Measurements from ENCODE around the gene TBL1Y. TPM values are rescaled to one million over a fixed set of nuclear protein-coding genes. Genes with fewer than 3 reads are reported as not detected.

Gene TBL1Y
- total RNA-seq, 2 donors from 2014 or later, result 6.9 TPM; not detected in 1

DNA sequence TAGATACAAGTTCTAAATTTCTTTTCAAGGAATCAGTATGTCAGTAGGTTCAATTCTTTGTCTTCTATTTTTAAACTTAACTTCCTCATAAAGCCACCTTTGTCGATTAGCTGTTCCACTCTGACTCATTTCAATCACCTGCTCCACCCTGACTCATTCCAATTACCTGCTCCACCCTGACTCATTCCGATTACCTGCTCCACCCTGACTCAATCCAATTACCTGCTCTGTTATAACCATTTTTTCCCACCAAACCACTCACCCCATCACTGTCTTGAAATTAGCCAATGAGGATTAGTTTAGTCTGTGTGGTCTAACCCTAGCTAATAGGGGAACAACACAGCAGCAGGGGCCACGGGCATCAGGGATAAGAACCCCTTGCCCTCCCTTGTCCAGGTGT lies 199.6 kb downstream of the TBL1Y start:
- H3K9ac ChIP-seq (ENCODE audit: extremely low read depth, low read length, poor library complexity, severe bottlenecking), result no peak overlapping the region
- no peaks in the 10 kb centered on the region for H3K36me3 Mint-ChIP-seq (ENCODE audit: low read depth)
- no peaks in the 10 kb centered on the region for H3K9me3 ChIP-seq (ENCODE audit: control insufficient read depth, low read length)
- no peaks in the 10 kb centered on the region for H3K27me3 Mint-ChIP-seq (ENCODE audit: insufficient read depth)
- no peak overlapping the region for H3K27ac Mint-ChIP-seq
- H3K36me3 ChIP-seq (ENCODE audit: control insufficient read depth, insufficient read depth, low read length), result no peaks in the 10 kb centered on the region
- no peaks in the 10 kb centered on the region for H3K4me1 ChIP-seq (ENCODE audit: control insufficient read depth, insufficient read depth, low read length)
- no peak for DNase-seq
- H3K27me3 ChIP-seq (ENCODE audit: control insufficient read depth, insufficient read depth, low read length, poor library complexity, severe bottlenecking), result no peaks in the 10 kb centered on the region
- WGBS, 2 experiments (ENCODE audit: insufficient coverage in 1 of 2, insufficient read length in 1 of 2), result 96% methylated on average over 3 of the region's 3 CpGs; no CpG with 5 or more reads in 1 of the 2 experiments
- H3K4me3 Mint-ChIP-seq, result no peak overlapping the region
- no peak overlapping the region for H3K27ac ChIP-seq (ENCODE audit: low read depth, low read length)
- TF ChIP-seq, protein P1, sequence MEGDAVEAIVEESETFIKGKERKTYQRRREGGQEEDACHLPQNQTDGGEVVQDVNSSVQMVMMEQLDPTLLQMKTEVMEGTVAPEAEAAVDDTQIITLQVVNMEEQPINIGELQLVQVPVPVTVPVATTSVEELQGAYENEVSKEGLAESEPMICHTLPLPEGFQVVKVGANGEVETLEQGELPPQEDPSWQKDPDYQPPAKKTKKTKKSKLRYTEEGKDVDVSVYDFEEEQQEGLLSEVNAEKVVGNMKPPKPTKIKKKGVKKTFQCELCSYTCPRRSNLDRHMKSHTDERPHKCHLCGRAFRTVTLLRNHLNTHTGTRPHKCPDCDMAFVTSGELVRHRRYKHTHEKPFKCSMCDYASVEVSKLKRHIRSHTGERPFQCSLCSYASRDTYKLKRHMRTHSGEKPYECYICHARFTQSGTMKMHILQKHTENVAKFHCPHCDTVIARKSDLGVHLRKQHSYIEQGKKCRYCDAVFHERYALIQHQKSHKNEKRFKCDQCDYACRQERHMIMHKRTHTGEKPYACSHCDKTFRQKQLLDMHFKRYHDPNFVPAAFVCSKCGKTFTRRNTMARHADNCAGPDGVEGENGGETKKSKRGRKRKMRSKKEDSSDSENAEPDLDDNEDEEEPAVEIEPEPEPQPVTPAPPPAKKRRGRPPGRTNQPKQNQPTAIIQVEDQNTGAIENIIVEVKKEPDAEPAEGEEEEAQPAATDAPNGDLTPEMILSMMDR (conservative IDR thresholded peaks at IDR 0.05), result no peak
- H3K4me3 ChIP-seq (ENCODE audit: low read length), result no peak overlapping the region
- no peaks in the 10 kb centered on the region for H3K9me3 Mint-ChIP-seq
- H3K4me1 Mint-ChIP-seq, result no peaks in the 10 kb centered on the region

DNA sequence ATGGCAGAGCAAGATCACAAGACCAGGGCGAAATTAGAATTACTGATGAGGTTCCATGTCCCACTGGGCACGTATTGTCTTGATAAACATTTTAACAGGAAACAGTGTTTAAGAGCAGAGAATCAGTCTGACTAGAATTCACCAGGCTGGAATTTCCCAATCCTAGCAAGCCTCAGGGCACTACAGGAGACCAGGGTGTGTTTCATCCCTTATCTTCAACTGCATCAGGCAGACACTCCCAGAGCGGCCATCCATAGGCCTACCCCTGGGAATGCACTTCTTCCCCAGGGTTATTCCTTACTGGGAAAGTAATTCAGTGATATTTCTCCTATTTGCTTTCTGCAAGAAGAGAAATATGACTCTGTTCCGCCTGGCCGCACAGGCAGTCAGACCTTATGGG lies 205.4 kb downstream of the TBL1Y start:
- Histone ChIP-seq H3K9me3 (ENCODE audit: control insufficient read depth, low read length) (no peaks in the 10 kb centered on the region), H3K9ac (ENCODE audit: extremely low read depth, low read length, poor library complexity, severe bottlenecking) (no peak overlapping the region), H3K27me3 (ENCODE audit: control insufficient read depth, insufficient read depth, low read length, poor library complexity, severe bottlenecking) (no peaks in the 10 kb centered on the region), H3K4me1 (ENCODE audit: control insufficient read depth, insufficient read depth, low read length) (no peaks in the 10 kb centered on the region), H3K27ac (ENCODE audit: low read depth, low read length) (no peak overlapping the region), H3K4me3 (ENCODE audit: low read length) (no peak overlapping the region), H3K36me3 (ENCODE audit: control insufficient read depth, insufficient read depth, low read length) (no peaks in the 10 kb centered on the region)
- 93 to 95% methylated on average over 5 of the region's 5 CpGs for WGBS, 2 experiments (ENCODE audit: insufficient coverage in 1 of 2, insufficient read length in 1 of 2)
- H3K4me1 Mint-ChIP-seq, result no peaks in the 10 kb centered on the region
- no peaks in the 10 kb centered on the region for H3K36me3 Mint-ChIP-seq (ENCODE audit: low read depth)
- no peak overlapping the region for H3K27ac Mint-ChIP-seq
- TF ChIP-seq, protein P1 (conservative IDR thresholded peaks at IDR 0.05), result no peak
- no peak overlapping the region for H3K4me3 Mint-ChIP-seq
- no peaks in the 10 kb centered on the region for H3K9me3 Mint-ChIP-seq
- H3K27me3 Mint-ChIP-seq (ENCODE audit: insufficient read depth), result no peaks in the 10 kb centered on the region
- DNase-seq, result no peak

DNA sequence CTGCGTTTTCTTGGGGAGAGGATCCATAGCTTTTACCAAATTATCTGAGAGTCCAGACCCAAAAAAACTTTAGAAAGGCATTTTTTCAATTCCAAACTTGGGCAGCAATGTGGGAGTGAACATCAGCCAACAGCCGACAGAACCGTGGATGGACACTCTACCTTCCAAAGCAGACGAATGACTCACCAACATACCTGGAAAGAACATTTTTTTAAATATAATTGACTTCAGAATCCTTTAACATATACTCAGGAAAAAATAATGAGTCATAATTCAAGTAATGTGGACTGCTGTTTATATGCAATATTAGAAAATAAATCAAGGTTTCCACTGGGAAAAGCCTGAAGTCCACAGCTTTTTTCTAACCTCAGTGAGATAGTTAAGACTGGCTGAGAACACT lies 211.7 kb downstream of the TBL1Y start:
- Mint-ChIP-seq H3K4me3 (no peak overlapping the region), H3K9me3 (no peaks in the 10 kb centered on the region)
- TF ChIP-seq, protein P1 (conservative IDR thresholded peaks at IDR 0.05), result no peak

More for the DNA sequence above, 211.7 kb downstream of the TBL1Y start:
- H3K27me3 ChIP-seq (ENCODE audit: control insufficient read depth, insufficient read depth, low read length, poor library complexity, severe bottlenecking), result no peaks in the 10 kb centered on the region
- H3K36me3 ChIP-seq (ENCODE audit: control insufficient read depth, insufficient read depth, low read length), result no peaks in the 10 kb centered on the region
- H3K4me3 ChIP-seq (ENCODE audit: low read length), result no peak overlapping the region
- H3K4me1 Mint-ChIP-seq, result no peaks in the 10 kb centered on the region
- no peak overlapping the region for H3K27ac ChIP-seq (ENCODE audit: low read depth, low read length)
- DNase-seq, result no peak
- no peaks in the 10 kb centered on the region for H3K27me3 Mint-ChIP-seq (ENCODE audit: insufficient read depth)
- no peaks in the 10 kb centered on the region for H3K9me3 ChIP-seq (ENCODE audit: control insufficient read depth, low read length)
- H3K4me1 ChIP-seq (ENCODE audit: control insufficient read depth, insufficient read depth, low read length), result no peaks in the 10 kb centered on the region
- H3K27ac Mint-ChIP-seq, result no peak overlapping the region
- no peak overlapping the region for H3K9ac ChIP-seq (ENCODE audit: extremely low read depth, low read length, poor library complexity, severe bottlenecking)
- H3K36me3 Mint-ChIP-seq (ENCODE audit: low read depth), result no peaks in the 10 kb centered on the region
- 90% methylated on average over 4 of the region's 4 CpGs; no CpG with 5 or more reads in 1 of the 2 experiments for WGBS, 2 experiments (ENCODE audit: insufficient coverage in 1 of 2, insufficient read length in 1 of 2)
